CD4-positive, alpha-beta T cell (primary cell): ENCODE measurements around the gene ADK. TPM values are rescaled to one million over a fixed set of nuclear protein-coding genes. Genes with fewer than 3 reads are reported as not detected.

ENCODE experiments used
- ATAC-seq: fragments of 200-7000 bp; cut with Tn5 transposase; one replicate; pipeline ENCODE4 v1.10.0; 2022; ENCODE audit warnings: mild to moderate bottlenecking; ENCODE audit not compliant: poor library complexity
- CTCF ChIA-PET: fragments of 350-600 bp; sonication (Branson Sonifier 250); formaldehyde crosslinking; loops from one replicate; lab custom pipeline; 2021; ENCODE audit warnings: antibody characterized with exemption, inconsistent platforms; lab: Charles Lee
- POLR2A ChIA-PET: fragments of 350-600 bp; sonication (Branson Sonifier 250); formaldehyde crosslinking; loops from one replicate; lab custom pipeline; 2021; ENCODE audit warnings: antibody characterized with exemption, inconsistent platforms; lab: Charles Lee
- DNase-seq, 14 experiments: peaks; one replicate each; pipeline ENCODE4 v3.0.0-alpha.2; 2013 to 2020; ENCODE audit warnings: mixed read lengths in 2 of 14
- H3K27ac ChIP-seq, 2 donors: one replicate each; pipeline versions ENCODE4 v1.5.1 to v1.7.0; 2013; ENCODE audit warnings: low read length in 2 of 2, low read depth in 1 of 2, mild to moderate bottlenecking in 1 of 2
- H3K27me3 ChIP-seq, 2 experiments: 1 replicate in 1 of 2; 2 replicates in 1 of 2; pipeline versions ENCODE4 v1.6.1 to v1.7.0; 2013; ENCODE audit warnings: low read length in 2 of 2, control low read depth in 1 of 2, mild to moderate bottlenecking in 1 of 2, moderate library complexity in 1 of 2; ENCODE audit not compliant: insufficient read depth in 2 of 2, control insufficient read depth in 1 of 2
- H3K36me3 ChIP-seq: one replicate; pipeline ENCODE4 v1.6.1; 2013; ENCODE audit warnings: low read length, control low read depth; ENCODE audit not compliant: insufficient read depth
- H3K4me1 ChIP-seq: one replicate; pipeline ENCODE4 v1.6.1; 2013; ENCODE audit warnings: low read length, control low read depth; ENCODE audit not compliant: insufficient read depth
- H3K4me3 ChIP-seq: one replicate; pipeline ENCODE4 v1.5.1; 2013; ENCODE audit warnings: mild to moderate bottlenecking, low read length, moderate library complexity
- H3K9me3 ChIP-seq, 2 experiments: 1 replicate in 1 of 2; 2 replicates in 1 of 2; pipeline versions ENCODE4 v1.6.1 to v1.7.0; 2013; ENCODE audit warnings: low read length in 2 of 2, mild to moderate bottlenecking in 2 of 2, control low read depth in 1 of 2, moderate library complexity in 1 of 2; ENCODE audit not compliant: control insufficient read depth in 1 of 2, insufficient read depth in 1 of 2
- H3K27ac Mint-ChIP-seq: one replicate; pipeline ENCODE4 v1.8.0; 2020; ENCODE audit warnings: mixed read lengths
- H3K27me3 Mint-ChIP-seq: one replicate; pipeline ENCODE4 v1.8.0; 2021; ENCODE audit warnings: mixed read lengths
- H3K36me3 Mint-ChIP-seq: one replicate; pipeline ENCODE4 v1.8.0; 2021; ENCODE audit warnings: low read depth, mixed read lengths
- H3K4me1 Mint-ChIP-seq: one replicate; pipeline ENCODE4 v1.8.0; 2021; ENCODE audit warnings: low read depth, mixed read lengths
- H3K4me3 Mint-ChIP-seq: one replicate; pipeline ENCODE4 v1.8.0; 2020; ENCODE audit warnings: mild to moderate bottlenecking, mixed read lengths
- H3K9me3 Mint-ChIP-seq: one replicate; pipeline ENCODE4 v1.8.0; 2020; ENCODE audit warnings: mixed read lengths
- intact Hi-C, 2 experiments: fragments of 100-400 bp; cut with DNase I in 1 of 2; cut with micrococcal nuclease in 1 of 2; formaldehyde crosslinking; loops; one replicate each; pipeline versions ENCODE4 v1.15.1 to v1.9.0; 2023 to 2025; cut with DNase I, micrococcal nuclease
- total RNA-seq, 174 experiments: library from RNA in 2 of 174; stranded (reverse) in 2 of 174; gene quantifications; one replicate each; pipeline ENCODE4 v1.2.3 and lab custom pipeline; 2021 to 2026
- TF ChIP-seq, protein P1 (sequence below): fragments of 200-600 bp; IDR thresholded peaks from one replicate; pipeline ENCODE4 v1.8.0; 2022; ENCODE audit warnings: antibody characterized with exemption, mild to moderate bottlenecking

The ADK gene
- total RNA-seq, 2 experiments from 2014 or later, result 15.3 to 17.6 TPM

DNA sequence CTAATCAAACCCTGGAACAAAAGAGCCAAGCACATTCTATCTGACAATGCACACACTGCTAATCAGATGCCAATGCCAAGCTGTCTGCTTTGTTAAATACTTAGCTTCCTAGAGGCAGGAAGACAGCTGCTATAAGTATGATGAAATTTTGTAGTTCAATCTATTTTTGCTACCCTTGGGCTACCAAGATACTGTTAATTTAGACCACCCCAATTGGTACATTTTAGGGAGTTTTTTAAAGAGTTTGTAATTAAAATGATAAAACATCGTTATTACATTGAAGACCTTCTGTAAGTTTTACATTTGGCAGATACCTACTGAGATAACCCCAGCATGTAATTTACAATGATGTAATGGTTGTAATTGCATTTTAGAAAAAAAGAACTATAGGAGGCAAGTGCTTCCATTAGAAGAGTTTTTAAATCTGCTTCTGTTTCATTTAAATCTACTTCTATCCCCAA lies 268.5 kb downstream of the ADK start:
- Mint-ChIP-seq H3K4me1 (peaks cover 7% of the 10 kb centered on the region), H3K9me3 (peaks cover under 1% of the 10 kb centered on the region), H3K4me3 (no peak overlapping the region), H3K36me3 (peaks cover 12% of the 10 kb centered on the region), H3K27ac (no peak overlapping the region), H3K27me3 (no peaks in the 10 kb centered on the region)
- Histone ChIP-seq H3K9me3 (peaks cover 0 to 6% of the 10 kb centered on the region in 2 experiments), H3K4me1 (no peaks in the 10 kb centered on the region), H3K4me3 (no peak overlapping the region), H3K36me3 (no peaks in the 10 kb centered on the region), H3K27me3 (no peaks in the 10 kb centered on the region), H3K27ac (no peak overlapping the region)
- intact Hi-C loops, result loop anchor here (1.0 to 5.0 kb wide), 4 partner anchors 152 to 681 kb away; partner anchors contain the start of gene KAT6B (in 1 of the 2)
- DNase-seq, result no peak
- POLR2A ChIA-PET, result interaction anchor here (0.6 kb wide), 1 partner anchor 11 kb away, joined by 3 read pairs; no protein-coding TSS in a partner anchor
- TF ChIP-seq, protein P1, sequence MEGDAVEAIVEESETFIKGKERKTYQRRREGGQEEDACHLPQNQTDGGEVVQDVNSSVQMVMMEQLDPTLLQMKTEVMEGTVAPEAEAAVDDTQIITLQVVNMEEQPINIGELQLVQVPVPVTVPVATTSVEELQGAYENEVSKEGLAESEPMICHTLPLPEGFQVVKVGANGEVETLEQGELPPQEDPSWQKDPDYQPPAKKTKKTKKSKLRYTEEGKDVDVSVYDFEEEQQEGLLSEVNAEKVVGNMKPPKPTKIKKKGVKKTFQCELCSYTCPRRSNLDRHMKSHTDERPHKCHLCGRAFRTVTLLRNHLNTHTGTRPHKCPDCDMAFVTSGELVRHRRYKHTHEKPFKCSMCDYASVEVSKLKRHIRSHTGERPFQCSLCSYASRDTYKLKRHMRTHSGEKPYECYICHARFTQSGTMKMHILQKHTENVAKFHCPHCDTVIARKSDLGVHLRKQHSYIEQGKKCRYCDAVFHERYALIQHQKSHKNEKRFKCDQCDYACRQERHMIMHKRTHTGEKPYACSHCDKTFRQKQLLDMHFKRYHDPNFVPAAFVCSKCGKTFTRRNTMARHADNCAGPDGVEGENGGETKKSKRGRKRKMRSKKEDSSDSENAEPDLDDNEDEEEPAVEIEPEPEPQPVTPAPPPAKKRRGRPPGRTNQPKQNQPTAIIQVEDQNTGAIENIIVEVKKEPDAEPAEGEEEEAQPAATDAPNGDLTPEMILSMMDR, result no peak
- no peak for ATAC-seq
- CTCF ChIA-PET, result interaction anchor here (0.8 to 1.6 kb wide), 3 partner anchors 16 to 695 kb away, joined by 3 to 4 read pairs (median 3); no protein-coding TSS in a partner anchor

DNA sequence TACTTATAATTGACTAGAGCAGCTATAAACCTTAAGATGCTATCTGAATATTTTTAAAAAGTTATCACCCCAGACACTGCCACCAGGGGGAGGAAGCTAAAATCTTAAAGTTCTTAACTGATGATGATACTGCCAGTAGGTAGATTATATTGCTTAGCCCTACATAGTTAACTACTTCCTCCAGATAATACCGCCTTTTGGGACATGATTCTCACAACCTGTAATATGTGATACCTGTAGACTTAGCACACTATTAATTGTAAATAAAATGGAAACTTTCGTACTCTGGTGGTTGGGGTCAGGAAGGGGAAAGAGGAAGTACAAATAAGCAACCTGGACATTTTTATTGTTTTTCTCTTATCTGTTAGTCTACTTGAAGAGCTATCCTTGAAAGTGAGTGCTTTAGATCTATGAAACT lies 268.9 kb downstream of the ADK start:
- DNase-seq, result peak in 10 of 14 experiments; percentile 5 to 63 (median 25)

DNA sequence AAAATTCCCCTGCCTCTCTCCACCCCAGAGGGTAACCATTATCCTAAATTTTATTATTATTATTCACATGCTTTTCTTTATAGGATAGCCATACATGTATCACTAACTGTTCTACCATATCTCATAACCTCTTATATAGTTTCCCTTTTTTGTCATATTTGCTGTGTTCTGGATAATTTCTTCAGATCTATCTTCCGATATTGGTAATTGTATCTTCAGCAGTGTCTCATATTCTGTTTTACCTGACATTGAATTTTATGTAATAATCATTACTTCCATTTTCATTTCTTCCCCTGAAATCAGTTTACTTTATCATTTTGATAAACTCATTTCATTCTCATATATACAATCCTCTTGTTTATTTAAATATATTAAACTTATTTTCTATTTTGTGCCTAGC lies 273.5 kb downstream of the ADK start:
- peaks cover 19% of the 10 kb centered on the region for H3K36me3 Mint-ChIP-seq
- ChIA-PET CTCF (no interaction called here), POLR2A (no interaction called here)
- Histone ChIP-seq H3K27me3 (no peaks in the 10 kb centered on the region), H3K4me3 (no peak overlapping the region), H3K36me3 (no peaks in the 10 kb centered on the region), H3K27ac (no peak overlapping the region), H3K9me3 (peaks cover 0 to 6% of the 10 kb centered on the region in 2 experiments), H3K4me1 (no peaks in the 10 kb centered on the region)
- intact Hi-C loops, result loop anchor here in 1 of 2 experiments (5.0 kb wide), 1 partner anchor 598 kb away; no protein-coding TSS in a partner anchor
- H3K27me3 Mint-ChIP-seq, result no peaks in the 10 kb centered on the region
- H3K4me1 Mint-ChIP-seq, result peaks cover 7% of the 10 kb centered on the region
- TF ChIP-seq, protein P1, result no peak
- no peak overlapping the region for H3K27ac Mint-ChIP-seq
- DNase-seq, result no peak
- H3K9me3 Mint-ChIP-seq, result peaks cover 2% of the 10 kb centered on the region
- no peak for ATAC-seq
- H3K4me3 Mint-ChIP-seq, result no peak overlapping the region

More for the DNA sequence above, 268.9 kb downstream of the ADK start:
- peaks cover 7% of the 10 kb centered on the region for H3K4me1 Mint-ChIP-seq
- peaks cover 0 to 6% of the 10 kb centered on the region in 2 experiments for H3K9me3 ChIP-seq
- POLR2A ChIA-PET, result interaction anchor here (0.6 kb wide), 1 partner anchor 10 kb away, joined by 3 read pairs; no protein-coding TSS in a partner anchor
- no peak overlapping the region for H3K27ac Mint-ChIP-seq
- TF ChIP-seq, protein P1, result peak; percentile 74
- peak; percentile 60 for ATAC-seq
- no peak overlapping the region for H3K4me3 ChIP-seq
- H3K9me3 Mint-ChIP-seq, result peaks cover 2% of the 10 kb centered on the region
- no peaks in the 10 kb centered on the region for H3K4me1 ChIP-seq
- peaks cover 16% of the 10 kb centered on the region for H3K36me3 Mint-ChIP-seq
- no peaks in the 10 kb centered on the region for H3K36me3 ChIP-seq
- no peaks in the 10 kb centered on the region for H3K27me3 Mint-ChIP-seq
- intact Hi-C loops, result loop anchor here (1.0 to 5.0 kb wide), 5 partner anchors 153 to 681 kb away; partner anchors contain the start of gene KAT6B (in 1 of the 2)
- CTCF ChIA-PET, result interaction anchor here (0.8 to 1.6 kb wide), 4 partner anchors 15 to 694 kb away, joined by 3 to 4 read pairs (median 3); no protein-coding TSS in a partner anchor
- H3K4me3 Mint-ChIP-seq, result no peak overlapping the region
- H3K27ac ChIP-seq, result no peak overlapping the region
- no peaks in the 10 kb centered on the region for H3K27me3 ChIP-seq
